Measurements from ENCODE around the gene CISD1.

Gene CISD1

GRCh38 chr10:58316874-58317273 is 47.9 kb downstream of the CISD1 start:
- DNase-seq = no peak

GRCh38 chr10:58318346-58318745 is 49.4 kb downstream of the CISD1 start:
- DNase-seq = no peak

DNA sequence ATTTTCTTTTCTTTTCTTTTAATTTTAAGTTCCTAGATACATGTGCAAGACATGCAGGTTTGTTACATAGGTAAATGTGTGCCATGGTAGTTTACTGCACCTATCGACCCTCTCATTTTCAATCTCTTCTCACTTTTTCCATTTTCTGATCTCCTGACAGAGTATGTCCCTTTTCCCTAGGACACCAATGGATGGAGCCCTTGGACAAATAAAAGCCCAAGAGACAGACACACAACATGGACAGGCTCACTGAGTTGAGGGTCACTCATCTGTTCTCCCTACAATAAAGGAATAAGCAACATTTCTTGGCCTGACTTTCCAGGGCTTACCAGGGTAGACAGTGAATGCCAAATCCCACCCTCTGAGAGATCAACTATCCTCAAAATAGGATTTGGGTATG is 50.6 kb downstream of the CISD1 start:
- no peak for DNase-seq

DNA sequence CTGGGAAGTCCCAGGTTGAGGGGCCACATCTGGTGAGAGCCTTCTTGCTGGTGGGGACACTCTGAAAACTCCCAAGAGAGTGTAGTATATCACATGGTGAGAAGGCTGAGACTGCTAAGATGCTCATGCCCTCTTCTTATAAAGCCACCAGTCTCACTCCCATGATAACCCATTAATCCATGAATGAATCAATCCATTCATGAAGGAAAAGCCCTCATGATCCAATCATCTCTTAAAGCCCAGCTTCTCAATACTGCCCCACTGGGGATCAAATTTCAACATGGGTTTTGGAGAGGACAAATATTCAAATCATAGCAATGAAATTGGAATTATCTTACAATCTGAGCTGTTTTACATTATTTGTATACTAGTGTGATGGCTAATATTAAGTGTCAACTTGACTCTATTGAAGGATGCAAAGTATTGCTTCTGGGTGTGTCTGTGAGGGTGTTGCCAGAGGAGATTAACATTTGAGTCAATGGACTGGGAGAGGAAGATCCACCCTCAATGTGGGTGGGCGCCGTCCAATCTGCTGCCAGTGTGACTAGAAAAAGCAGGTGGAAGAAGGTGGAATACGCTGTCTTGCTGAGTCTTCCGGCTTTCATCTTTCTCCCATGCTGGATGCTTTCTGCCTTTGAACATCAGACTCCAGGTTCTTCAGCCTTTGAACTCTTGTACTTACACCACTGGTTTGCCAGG is 51.5 kb downstream of the CISD1 start:
- no peak for DNase-seq

GRCh38 chr10:58322072-58322834 is 53.3 kb downstream of the CISD1 start:
- peak; percentile 20 for DNase-seq

DNA sequence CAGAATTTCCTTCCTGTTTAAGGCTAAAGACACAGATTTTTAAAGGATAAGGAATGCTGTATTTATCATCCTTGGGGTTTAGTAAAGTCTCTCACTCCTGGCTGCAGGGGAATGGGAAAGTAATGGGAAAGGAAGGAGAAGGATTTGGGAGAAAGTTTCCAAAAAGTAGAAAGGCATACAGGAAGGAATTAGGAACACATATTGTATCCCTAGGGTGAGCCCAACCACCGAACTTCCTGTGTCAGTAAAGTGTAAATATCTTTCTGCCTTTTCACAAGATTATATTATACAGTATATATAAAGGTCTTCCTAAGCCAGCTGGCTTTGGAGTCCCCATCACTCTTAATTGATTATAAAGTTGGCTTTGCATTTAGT is 53.9 kb downstream of the CISD1 start:
- DNase-seq = no peak

GRCh38 chr10:58326967-58327381 is 58.0 kb downstream of the CISD1 start:
- no peak for DNase-seq

DNA sequence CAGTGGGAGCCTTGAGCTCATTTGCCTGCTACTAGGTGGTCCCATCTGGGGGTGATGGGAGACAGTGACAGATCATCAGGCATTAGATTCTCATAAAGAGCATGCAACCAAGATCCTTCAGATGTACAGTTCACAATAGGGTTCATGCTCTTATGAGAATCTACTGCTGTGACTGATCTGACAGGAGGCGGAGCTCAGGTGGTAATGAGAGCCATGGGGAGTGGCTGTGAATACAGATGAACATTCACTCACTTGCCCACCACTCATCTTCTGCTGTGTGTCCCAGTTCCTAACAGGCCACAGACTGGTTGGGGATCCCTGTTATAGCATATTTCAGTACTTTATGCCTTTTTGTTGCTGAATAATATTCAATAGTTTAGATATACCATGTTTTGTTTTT is 59.3 kb downstream of the CISD1 start:
- DNase-seq = no peak

DNA sequence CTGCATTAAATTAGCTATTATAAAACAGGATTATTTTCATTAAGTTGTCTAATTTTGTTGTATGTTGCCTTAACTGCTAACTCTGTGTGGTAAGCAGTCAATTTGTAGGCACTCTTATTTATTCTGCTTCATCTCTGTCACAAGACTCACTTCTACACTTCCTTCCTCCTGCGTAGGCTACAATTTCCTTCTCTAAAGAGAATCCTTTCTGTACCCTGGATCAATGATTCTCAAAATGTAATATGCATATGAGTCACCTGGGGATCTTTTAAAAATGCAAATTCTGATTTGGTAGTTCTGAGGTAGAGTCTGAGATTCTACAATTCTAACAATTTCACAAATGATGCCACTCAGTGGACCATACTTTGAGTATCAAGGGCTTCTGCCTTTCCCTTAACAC is 61.5 kb downstream of the CISD1 start:
- no peak for DNase-seq

GRCh38 chr10:58331646-58332045 is 62.7 kb downstream of the CISD1 start:
- no peak for DNase-seq

- peak; percentile 73 for DNase-seq
Measured at GRCh38 chr10:58334817-58335305, 65.9 kb downstream of the CISD1 start, which contains the start of gene UBE2D1. Gene UBE2D1 (plus strand): TSS chr10:58335006. CDS start chr10:58335202, 196 bp downstream.

- no peak for DNase-seq
Measured at GRCh38 chr10:58335306-58336005, 66.5 kb downstream of the CISD1 start.

DNA sequence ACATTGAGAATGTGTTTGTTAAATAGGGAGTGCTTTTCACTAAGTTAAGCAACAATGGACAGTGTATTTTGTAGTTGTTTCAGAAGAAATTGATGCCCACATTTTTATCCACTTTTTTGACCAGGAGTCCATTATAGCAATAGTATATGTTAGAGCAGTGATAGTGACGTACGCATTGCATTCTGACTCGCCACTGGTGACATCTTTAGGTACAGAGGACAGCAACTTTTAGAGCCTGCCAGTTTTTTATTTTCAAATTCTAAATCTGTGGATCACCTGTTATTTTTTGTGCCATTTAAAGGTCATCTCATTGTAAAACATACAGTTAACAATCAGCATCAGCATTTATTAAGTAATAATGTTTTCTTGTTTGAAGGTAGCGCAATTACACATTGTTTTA is 67.3 kb downstream of the CISD1 start:
- DNase-seq = no peak

Measured in hematopoietic multipotent progenitor cell treated with erythropoietin and hydrocortisone succinate and interleukin-3 and kit ligand, for 8 days (in vitro differentiated cells).